HG03575 (cell line): Measurements from ENCODE around the gene ZFAND6.

Experiments
- ATAC-seq: cut with Tn5 transposase; IDR thresholded peaks from one replicate; pipeline ENCODE4 v1.9.1; 2021; ENCODE audit not compliant: unreplicated experiment, insufficient number of reproducible peaks, low FRiP score; ENCODE audit errors: extremely low read depth

The ZFAND6 gene

GRCh38 chr15:80179935-80180334 lies 120.5 kb downstream of the ZFAND6 start:
- ATAC-seq, result no peak

GRCh38 chr15:80180468-80180867 lies 121.0 kb downstream of the ZFAND6 start:
- ATAC-seq, result no peak

GRCh38 chr15:80180986-80181385 lies 121.5 kb downstream of the ZFAND6 start:
- no peak for ATAC-seq

GRCh38 chr15:80182611-80183261 lies 123.3 kb downstream of the ZFAND6 start:
- ATAC-seq, result no peak

GRCh38 chr15:80183306-80183705 lies 123.8 kb downstream of the ZFAND6 start:
- ATAC-seq, result no peak

- no peak for ATAC-seq
Measured at GRCh38 chr15:80183886-80184285, 124.4 kb downstream of the ZFAND6 start.

- ATAC-seq, result no peak
Measured at GRCh38 chr15:80184554-80184953, 125.1 kb downstream of the ZFAND6 start.

- ATAC-seq, result no peak
Measured at GRCh38 chr15:80185152-80185551, 125.7 kb downstream of the ZFAND6 start.

GRCh38 chr15:80186066-80186465 lies 126.6 kb downstream of the ZFAND6 start:
- ATAC-seq, result no peak

GRCh38 chr15:80186597-80186996 lies 127.1 kb downstream of the ZFAND6 start:
- ATAC-seq, result no peak
